ENCODE results near the gene ZNF524.

DNA sequence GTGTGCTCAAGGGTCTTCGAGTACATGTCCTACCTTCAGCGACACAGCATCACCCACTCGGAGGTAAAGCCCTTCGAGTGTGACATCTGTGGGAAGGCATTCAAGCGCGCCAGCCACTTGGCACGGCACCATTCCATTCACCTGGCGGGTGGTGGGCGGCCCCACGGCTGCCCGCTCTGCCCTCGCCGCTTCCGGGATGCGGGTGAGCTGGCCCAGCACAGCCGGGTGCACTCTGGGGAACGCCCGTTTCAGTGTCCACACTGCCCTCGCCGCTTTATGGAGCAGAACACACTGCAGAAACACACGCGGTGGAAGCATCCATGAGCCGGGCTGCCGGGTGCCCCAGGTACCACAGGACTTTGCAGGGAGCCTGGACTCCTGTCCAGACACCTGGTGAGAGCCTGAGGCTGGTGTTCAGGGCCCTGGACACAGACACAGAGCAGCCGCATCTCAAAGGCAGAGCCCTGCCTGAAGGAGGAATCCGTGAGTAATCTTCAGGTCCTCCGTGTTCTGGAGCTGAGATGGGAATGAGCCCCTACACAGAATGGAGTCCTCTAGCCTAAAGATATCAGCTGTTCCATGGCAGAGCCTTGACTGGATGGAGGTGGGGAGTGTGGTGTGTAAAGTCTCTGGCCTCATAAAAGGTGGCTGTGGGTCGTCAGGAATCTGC lies 44.9 kb downstream of the ZNF524 start:
- TF ChIP-seq CTCF (IDR thresholded peaks at IDR 0.05): no peak
- TF ChIP-seq POLR2A (IDR thresholded peaks at IDR 0.05): no peak
- TF ChIP-seq POLR2AphosphoS5 (IDR thresholded peaks at IDR 0.05): no peak

All from breast epithelium (tissue), 3 donors.